DOHH2 (cell line): ENCODE measurements around the gene HEBP2.

ENCODE experiments used
- CTCF ChIP-seq: fragments of 200-600 bp; sonication (generic); IDR thresholded peaks from one replicate; pipeline ENCODE4 v1.5.1; 2014; ENCODE audit warnings: antibody characterized with exemption, mild to moderate bottlenecking, low read depth, low read length; ENCODE audit not compliant: poor library complexity, severe bottlenecking
- EZH2phosphoT487 ChIP-seq: fragments of 200-600 bp; sonication (generic); IDR thresholded peaks from 2 replicates; pipeline ENCODE4 v1.6.1; 2017; ENCODE audit warnings: borderline replicate concordance, mild to moderate bottlenecking, antibody characterized with exemption, low read length, moderate library complexity, mixed read lengths

GRCh38 chr6:138417493-138418117, 13.6 kb downstream of the HEBP2 start:
- TF ChIP-seq EZH2phosphoT487 (no peak), CTCF (no peak)
